AG08395 (cell line): ENCODE results near the gene GOLGA3.
"Not testable (repeated sequence)": the region's sequence is repeated elsewhere in the genome, so short reads cannot be mapped to it uniquely, and the experiment has no call there.

ENCODE experiments used
- DNase-seq: peaks from one replicate; pipeline ENCODE4 v3.0.0; 2012; ENCODE audit warnings: mixed read lengths, low spot score

The GOLGA3 gene

DNA sequence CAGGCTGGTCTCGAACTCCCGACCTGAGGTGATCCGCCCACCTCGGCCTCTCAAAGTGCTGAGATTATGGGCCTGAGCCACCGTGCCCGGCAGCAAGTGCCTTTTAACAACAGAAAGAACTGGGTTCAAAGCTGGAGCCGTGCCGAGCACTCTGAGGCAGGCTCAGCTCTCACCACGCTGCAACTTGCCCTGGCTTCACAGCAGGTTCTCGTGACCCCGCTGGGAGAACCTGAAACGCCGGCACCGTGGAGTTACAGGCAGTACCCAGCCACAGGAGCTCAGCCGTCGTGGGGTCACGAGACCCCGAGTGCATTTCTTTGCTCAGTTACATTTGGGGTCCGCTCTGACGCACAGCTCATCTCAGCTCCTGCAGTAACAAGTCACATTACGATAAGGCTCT lies 14.4 kb downstream of the GOLGA3 start:
- DNase-seq: no peak

GRCh38 chr12:132813443-132813842 lies 15.2 kb downstream of the GOLGA3 start:
- no peak for DNase-seq

DNA sequence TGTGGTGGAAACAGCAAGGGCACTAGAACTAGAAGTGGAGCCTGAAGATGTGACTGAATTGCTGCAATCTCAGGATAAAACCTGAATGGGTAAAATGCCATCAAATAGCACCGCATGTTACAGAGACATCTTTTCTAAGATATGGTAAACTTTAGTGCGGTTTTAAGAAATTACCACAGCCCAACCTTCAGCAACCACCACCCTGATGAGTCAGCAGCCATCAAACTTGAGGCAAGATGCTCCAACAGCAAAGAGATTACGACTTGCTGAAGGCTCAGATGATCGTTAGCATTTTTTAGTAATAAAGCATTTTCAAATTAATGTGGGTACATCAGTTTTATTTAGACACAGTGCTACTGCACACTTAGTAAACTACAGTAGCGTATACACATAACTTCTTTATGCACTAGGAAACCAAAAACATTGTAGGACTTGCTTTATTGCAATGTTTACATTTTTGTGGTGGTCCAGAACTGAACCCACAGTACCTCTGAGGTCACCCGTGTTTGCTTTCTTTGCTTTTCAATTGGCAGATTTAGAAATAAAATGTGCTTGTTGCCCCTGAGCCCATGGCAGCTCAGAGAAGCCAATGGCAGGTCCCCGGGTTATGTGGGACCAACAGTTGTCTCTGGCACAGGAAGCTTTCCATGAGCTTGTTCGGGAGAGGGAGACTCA lies 15.9 kb downstream of the GOLGA3 start:
- DNase-seq: no peak

GRCh38 chr12:132809391-132809790 lies 19.3 kb downstream of the GOLGA3 start:
- DNase-seq: not testable (repeated sequence)

DNA sequence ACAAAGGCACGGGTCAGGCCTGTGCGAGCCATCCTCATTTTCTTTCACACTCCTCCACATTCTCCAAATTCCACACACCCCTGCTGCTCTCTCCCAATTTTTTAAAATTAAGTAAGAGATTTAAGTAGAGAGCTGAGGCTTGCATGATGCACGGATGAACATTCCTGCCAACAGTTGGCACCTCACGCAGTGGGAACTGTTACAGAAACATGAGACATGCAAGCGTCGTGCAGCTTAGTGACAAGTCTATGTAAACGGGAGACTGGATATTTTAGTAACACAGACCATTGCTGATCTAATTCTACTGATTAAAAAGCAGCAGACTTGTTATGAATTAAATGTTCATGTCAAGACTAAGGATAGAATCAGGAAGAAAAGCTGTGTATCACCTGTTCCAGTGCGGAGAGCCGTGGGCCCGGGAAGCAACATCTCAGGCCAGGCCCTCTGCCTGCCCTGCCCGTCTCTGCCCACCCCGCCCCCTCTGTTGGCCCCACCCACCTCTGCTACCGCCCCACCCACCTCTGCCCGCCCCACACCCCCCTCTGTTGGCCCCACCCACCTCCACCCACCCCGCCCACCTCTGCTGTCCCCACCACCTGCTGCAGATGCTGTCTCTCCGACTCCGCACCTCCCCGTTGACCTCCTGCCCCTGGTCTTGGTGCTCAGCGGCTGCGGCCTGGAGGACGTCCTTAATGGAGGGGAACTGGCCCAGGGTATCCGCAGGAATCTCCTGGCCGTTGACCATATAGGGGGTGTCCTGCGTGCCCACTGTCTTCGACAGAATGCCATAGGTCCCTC lies 21.2 kb downstream of the GOLGA3 start:
- peak; percentile 38 for DNase-seq

DNA sequence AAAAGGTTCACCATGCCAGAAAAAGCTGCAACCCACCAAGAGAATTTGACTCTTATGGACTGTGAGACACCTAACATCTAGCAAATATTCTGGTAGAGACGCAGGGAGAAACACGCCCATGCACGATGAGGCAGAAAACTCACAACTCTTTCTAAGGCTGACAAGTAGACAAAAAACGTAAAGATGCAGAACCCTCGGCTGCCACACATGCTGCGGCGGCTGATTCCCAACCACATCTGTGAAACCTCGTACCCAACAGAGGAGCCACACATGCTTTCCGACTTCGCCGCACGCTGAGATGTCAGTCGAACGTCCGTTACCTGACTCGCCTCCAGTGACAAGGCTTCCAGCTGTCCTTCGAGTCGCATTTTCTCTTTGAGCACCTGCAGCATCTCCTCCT lies 21.8 kb downstream of the GOLGA3 start:
- DNase-seq: no peak

DNA sequence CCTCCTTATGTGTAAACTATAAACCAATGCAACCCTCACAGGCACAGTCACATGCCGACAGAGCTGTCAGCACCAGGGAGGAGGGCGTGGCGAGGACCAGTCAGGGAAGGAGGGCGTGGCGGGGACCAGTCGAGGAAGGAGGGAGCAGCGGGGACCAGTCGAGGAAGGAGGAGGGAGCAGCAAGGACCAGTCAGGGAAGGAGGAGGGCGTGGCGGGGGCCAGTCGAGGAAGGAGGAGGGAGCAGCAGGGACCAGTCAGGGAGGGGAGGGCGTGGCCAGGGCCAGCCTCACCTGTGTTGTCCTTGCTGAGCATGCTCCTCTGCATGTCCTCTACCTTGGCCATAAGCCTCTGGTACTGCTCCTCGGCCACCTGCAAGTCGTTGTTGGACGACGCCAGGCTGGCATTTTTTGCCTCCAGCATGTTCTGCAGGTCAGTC lies 24.2 kb downstream of the GOLGA3 start:
- DNase-seq: no peak

DNA sequence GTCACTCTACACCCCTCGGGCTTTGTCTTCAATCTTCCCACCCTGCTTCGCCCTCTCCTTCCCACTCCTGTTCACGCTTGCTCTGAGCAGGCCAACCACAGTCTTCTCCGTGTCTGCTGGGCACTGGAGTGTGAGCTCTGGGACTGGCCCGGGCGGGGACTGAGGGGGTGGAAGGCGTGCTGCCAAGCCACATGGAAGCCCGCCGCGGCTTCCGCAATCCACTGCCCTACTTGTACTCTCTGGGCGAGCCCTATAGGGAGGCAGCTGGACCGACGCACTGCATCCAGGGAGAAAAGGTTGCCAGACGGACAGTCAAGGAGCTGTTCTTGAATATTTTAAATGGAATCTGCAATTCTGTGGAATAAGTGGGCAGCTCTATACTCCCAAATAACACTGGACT lies 24.8 kb downstream of the GOLGA3 start:
- DNase-seq: peak; percentile 60

DNA sequence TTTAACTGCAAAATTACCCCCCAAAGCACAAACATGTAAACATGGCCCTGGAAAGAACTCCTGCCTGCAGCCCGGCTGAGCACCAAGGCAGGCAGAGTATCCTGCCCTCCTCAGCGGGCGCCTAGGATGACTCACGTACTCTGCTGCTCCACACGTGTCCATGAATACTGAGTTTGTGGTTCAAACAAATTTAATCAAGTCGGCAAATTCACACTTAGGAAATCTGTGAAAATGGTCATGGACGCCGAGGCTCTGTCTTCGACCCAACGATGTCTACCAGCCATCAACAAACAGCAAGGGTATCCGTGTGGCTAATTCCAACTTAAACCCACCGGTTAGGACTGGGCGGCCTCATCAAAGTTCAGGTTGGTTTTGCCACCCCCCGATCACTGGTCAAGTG lies 25.5 kb downstream of the GOLGA3 start:
- DNase-seq: no peak

DNA sequence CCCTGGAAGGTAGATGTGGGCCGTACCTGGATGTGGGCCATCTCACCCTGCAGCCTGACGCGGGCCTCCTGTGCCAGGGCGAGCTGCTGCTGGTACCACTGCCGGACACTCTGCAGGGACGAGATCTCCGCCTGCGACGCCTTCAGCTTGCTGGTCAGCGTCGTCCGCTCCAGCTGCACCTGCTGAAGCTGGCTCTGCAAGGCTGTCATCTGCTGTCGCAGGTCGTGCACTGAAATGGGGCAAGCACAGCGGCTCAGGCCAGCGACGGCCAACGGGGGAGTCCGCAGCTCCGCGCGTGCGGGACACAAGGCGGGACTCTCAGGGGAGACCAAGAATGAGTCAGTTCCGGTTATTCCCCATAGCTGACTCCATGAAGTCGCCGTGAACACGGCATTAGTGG lies 26.9 kb downstream of the GOLGA3 start:
- DNase-seq: no peak

DNA sequence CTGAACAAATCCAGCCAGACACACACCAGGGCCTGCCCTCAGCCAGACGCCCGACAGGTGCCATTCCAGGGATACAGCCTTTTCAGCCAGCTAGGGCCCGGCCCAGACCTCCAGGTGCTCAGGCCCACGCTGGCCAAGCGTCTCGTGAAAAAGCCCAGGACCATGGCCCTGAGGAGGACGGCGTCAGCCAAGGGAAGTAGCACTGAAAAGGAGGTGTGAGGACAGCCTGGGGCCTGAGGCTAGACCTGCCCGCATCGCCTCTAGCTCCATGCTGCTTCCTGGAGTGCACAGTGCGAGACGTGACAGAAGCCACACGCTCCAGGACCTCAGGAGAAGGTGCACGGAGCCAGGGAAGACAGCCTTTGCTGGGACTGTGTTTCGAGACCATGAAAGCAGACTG lies 29.8 kb downstream of the GOLGA3 start:
- no peak for DNase-seq

DNA sequence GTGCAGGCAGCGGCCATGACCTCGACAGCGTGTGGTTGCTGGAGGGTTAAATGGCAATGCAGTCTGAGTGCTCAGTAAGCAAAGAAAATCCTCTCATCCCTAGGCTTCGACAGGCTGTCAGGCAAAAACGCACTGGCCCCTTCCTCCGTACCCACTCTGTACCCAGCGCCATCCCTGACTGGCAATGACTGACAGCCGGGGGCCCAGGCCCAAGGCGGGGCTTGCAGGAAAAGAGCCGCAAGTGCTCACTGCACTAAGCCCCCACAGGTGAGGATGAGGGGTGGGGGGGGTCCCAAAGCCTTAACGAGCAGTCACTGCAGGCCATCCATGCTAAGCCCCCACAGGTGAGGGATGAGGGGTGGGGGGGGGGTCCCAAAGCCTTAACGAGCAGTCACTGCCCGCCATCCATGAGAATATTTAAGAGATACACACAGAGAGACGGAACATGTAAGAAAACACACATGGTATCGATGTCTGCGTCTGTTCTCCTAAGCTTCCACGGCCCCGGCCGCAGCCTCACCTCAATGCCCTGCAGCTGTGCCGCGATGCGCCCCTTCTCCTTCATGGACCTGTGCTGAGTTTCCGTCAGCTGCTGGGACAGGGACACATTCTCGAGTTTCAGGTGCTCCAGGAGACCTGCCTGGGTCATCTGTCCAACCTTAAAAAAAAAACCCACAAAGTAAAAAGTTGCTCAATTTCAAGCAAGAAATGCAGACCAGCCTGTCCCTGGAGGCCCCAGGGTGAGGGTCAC lies 30.7 kb downstream of the GOLGA3 start:
- no peak for DNase-seq

GRCh38 chr12:132795847-132796246 lies 32.8 kb downstream of the GOLGA3 start:
- no peak for DNase-seq

GRCh38 chr12:132791940-132792339 lies 36.7 kb downstream of the GOLGA3 start:
- not testable (repeated sequence) for DNase-seq

GRCh38 chr12:132789099-132789471 lies 39.6 kb downstream of the GOLGA3 start:
- DNase-seq: no peak

DNA sequence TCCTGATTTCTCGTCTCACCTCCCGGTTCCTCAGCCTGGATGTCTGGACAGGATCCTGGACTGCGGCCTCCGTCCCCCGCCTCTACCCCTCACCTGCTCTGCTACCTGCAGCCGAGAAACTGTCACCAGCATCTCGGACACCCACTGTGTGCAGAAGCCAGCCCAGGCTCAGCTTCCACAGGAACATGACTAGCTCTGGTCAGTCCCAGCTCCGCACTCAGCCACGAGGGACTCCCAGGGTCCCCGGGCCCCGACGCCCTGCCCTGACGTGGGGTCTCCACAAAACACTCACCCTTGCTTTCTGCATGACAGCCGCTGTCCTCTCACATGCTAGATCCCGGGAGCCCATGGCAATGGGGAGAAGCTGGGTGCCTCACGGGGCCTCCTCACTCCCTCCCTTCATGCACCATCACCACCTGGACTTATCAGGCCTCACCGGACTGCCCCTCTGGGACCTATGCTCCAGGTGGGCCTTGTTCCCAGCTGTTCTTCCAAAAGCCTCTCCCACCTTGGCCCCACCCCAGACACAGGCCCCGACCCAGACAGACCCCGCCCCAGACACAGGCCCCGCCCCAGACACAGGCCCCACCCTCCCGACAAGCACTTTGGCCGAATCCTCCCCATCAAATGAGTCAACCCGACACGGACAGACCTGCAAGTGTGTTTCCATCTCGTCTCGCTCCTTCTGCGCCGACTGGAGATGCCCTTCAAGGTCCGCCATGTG lies 40.1 kb downstream of the GOLGA3 start:
- peak; percentile 33 for DNase-seq

DNA sequence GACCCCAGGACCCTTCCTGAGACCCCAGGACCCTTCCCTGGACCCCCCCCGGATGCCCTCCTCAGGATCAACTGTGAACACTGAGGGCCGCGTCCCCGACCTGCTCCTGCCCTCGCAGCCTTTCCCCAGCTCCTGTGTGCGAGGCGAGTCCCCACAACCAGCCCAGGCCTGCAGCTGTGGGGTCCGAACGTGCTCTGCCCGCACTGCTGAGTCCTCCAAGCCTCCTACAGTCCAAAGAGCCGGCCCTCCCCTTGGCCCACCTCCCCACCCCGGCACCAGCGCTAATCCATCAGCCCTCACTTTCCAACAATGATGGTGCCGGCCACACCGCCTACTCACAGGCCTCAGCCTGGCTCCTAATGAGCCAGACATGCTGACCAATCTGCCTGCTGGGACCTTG lies 40.8 kb downstream of the GOLGA3 start:
- DNase-seq: no peak

GRCh38 chr12:132786192-132786591 lies 42.5 kb downstream of the GOLGA3 start:
- DNase-seq: no peak

GRCh38 chr12:132784580-132784979 lies 44.1 kb downstream of the GOLGA3 start:
- DNase-seq: no peak

GRCh38 chr12:132783917-132784531 lies 44.6 kb downstream of the GOLGA3 start:
- DNase-seq: no peak

GRCh38 chr12:132781938-132782337 lies 46.7 kb downstream of the GOLGA3 start:
- DNase-seq: no peak
